H1 (cell line): ENCODE data around the gene TLR9. TPM values are rescaled to one million over a fixed set of nuclear protein-coding genes. Genes with fewer than 3 reads are reported as not detected.

Experiments
- CTCF ChIA-PET: fragments of 300-600 bp; sonication (Branson Sonifier 250); formaldehyde crosslinking; loops from one replicate; lab custom pipeline; 2021; ENCODE audit not compliant: partially characterized antibody; lab: Charles Lee
- POLR2A ChIA-PET: fragments of 300-600 bp; sonication (Branson Sonifier 250); formaldehyde crosslinking; loops from one replicate; lab custom pipeline; 2021; ENCODE audit warnings: inconsistent platforms; ENCODE audit not compliant: partially characterized antibody; lab: Charles Lee
- DNase-seq, 2 experiments: peaks; one replicate each; pipeline versions ENCODE4 v3.0.0 to v3.0.0-alpha.2; 2010 to 2022; ENCODE audit warnings: low spot score in 2 of 2, low read depth in 1 of 2, mixed read lengths in 1 of 2
- FAIRE-seq: peaks from 2 replicates; lab custom pipeline; 2011; peaks lifted over from hg19 to GRCh38; lab: Jason Lieb, UNC
- H2AFZ ChIP-seq: 2 replicates; pipeline ENCODE4 v1.8.1; 2012; ENCODE audit warnings: low read length, inconsistent platforms
- H2AK5ac ChIP-seq: 2 replicates; pipeline ENCODE4 v1.6.1; 2013; ENCODE audit warnings: low read depth, low read length
- H2BK120ac ChIP-seq: replicated peaks from 2 replicates; pipeline ENCODE3; 2013; ENCODE audit warnings: low read depth, low read length, inconsistent platforms
- H2BK12ac ChIP-seq: 2 replicates; pipeline ENCODE4 v1.6.1; 2013; ENCODE audit warnings: low read depth, low read length
- H2BK15ac ChIP-seq: 2 replicates; pipeline ENCODE4 v1.6.1; 2013; ENCODE audit warnings: low read length
- H2BK20ac ChIP-seq: 2 replicates; pipeline ENCODE4 v1.6.1; 2013; ENCODE audit warnings: low read length
- H2BK5ac ChIP-seq: 2 replicates; pipeline ENCODE4 v1.6.1; 2013; ENCODE audit warnings: low read depth, low read length
- H3K14ac ChIP-seq: 2 replicates; pipeline ENCODE4 v1.6.1; 2013; ENCODE audit warnings: inconsistent platforms; ENCODE audit not compliant: insufficient read length
- H3K18ac ChIP-seq: 2 replicates; pipeline ENCODE4 v1.6.1; 2013; ENCODE audit warnings: low read length; ENCODE audit errors: extremely low read depth
- H3K23ac ChIP-seq: 2 replicates; pipeline ENCODE4 v1.6.1; 2013; ENCODE audit warnings: inconsistent platforms; ENCODE audit not compliant: insufficient read length
- H3K23me2 ChIP-seq: 2 replicates; pipeline ENCODE4 v1.6.1; 2013; ENCODE audit warnings: low read depth, low read length
- H3K27ac ChIP-seq: 2 replicates; pipeline ENCODE4 v1.6.1; 2011; ENCODE audit warnings: low read depth, low read length, inconsistent platforms
- H3K27me3 ChIP-seq, 4 experiments: replicated peaks in 1 of 4; 1 replicate in 1 of 4; 2 replicates in 3 of 4; pipeline versions ENCODE4 v1.6.1 to v1.8.1; 2011 to 2013; ENCODE audit warnings: low read length in 3 of 4, mild to moderate bottlenecking in 3 of 4, inconsistent platforms in 2 of 4, mixed read lengths in 2 of 4, moderate library complexity in 1 of 4; ENCODE audit not compliant: control insufficient read depth in 3 of 4, insufficient read depth in 3 of 4; ENCODE audit errors: extremely low read depth in 1 of 4
- H3K36me3 ChIP-seq, 4 experiments: 2 replicates each; pipeline versions ENCODE4 v1.6.1 to v1.8.1; 2011 to 2013; ENCODE audit warnings: mild to moderate bottlenecking in 4 of 4, low read length in 3 of 4, moderate library complexity in 2 of 4, control low read depth in 1 of 4, inconsistent platforms in 1 of 4; ENCODE audit not compliant: insufficient read depth in 4 of 4, control insufficient read depth in 2 of 4
- H3K4ac ChIP-seq: replicated peaks from 2 replicates; pipeline ENCODE3; 2013; ENCODE audit warnings: low read length, low read depth, mixed read lengths, inconsistent platforms; ENCODE audit not compliant: insufficient read length
- H3K4me1 ChIP-seq, 4 experiments: replicated peaks in 1 of 4; 1 replicate in 1 of 4; 2 replicates in 3 of 4; pipeline versions ENCODE4 v1.6.1 to v1.8.1; 2011 to 2013; ENCODE audit warnings: low read length in 3 of 4, inconsistent platforms in 2 of 4, mixed read lengths in 1 of 4; ENCODE audit not compliant: insufficient read depth in 4 of 4, control insufficient read depth in 3 of 4
- H3K4me2 ChIP-seq, 2 experiments: 2 replicates each; pipeline versions ENCODE4 v1.6.1 to v1.8.1; 2011 to 2013; ENCODE audit warnings: low read depth in 2 of 2, low read length in 2 of 2, control low read depth in 1 of 2, inconsistent platforms in 1 of 2, mild to moderate bottlenecking in 1 of 2; ENCODE audit not compliant: insufficient read depth in 1 of 2
- H3K4me3 ChIP-seq, 4 experiments: fragments of 200-600, 300-600 bp in 1 of 4; sonication (generic), shearing (Covaris generic), sonication (Bioruptor Twin) in 1 of 4; 2 replicates each; pipeline versions ENCODE4 v1.5.1 to v1.8.1; 2011 to 2016; ENCODE audit warnings: low read length in 4 of 4, low read depth in 3 of 4, control low read depth in 2 of 4, inconsistent platforms in 2 of 4, mild to moderate bottlenecking in 2 of 4, mixed read lengths in 1 of 4, moderate library complexity in 1 of 4; ENCODE audit not compliant: insufficient read depth in 2 of 4; ENCODE audit errors: extremely low read depth in 1 of 4
- H3K56ac ChIP-seq: replicated peaks from 2 replicates; pipeline ENCODE3; 2013; ENCODE audit warnings: low read depth, mild to moderate bottlenecking, mixed read lengths, low read length, inconsistent platforms; ENCODE audit not compliant: insufficient read length
- H3K79me1 ChIP-seq: 2 replicates; pipeline ENCODE4 v1.6.1; 2013; ENCODE audit warnings: low read depth, low read length, control low read depth
- H3K79me2 ChIP-seq, 2 experiments: 2 replicates each; pipeline versions ENCODE4 v1.6.1 to v1.8.1; 2012 to 2013; ENCODE audit warnings: low read length in 2 of 2, mild to moderate bottlenecking in 2 of 2, inconsistent platforms in 1 of 2; ENCODE audit not compliant: insufficient read depth in 2 of 2, control insufficient read depth in 1 of 2
- H3K9ac ChIP-seq, 4 experiments: replicated peaks in 1 of 4; 1 replicate in 1 of 4; 2 replicates in 3 of 4; pipeline versions ENCODE4 v1.6.1 to v1.8.1; 2011 to 2013; ENCODE audit warnings: low read depth in 3 of 4, low read length in 3 of 4, control low read depth in 2 of 4, mild to moderate bottlenecking in 2 of 4, moderate library complexity in 2 of 4, inconsistent platforms in 1 of 4; ENCODE audit errors: extremely low read depth in 1 of 4
- H3K9me3 ChIP-seq, 2 experiments: 2 replicates each; pipeline versions ENCODE4 v1.6.1 to v1.8.1; 2012 to 2013; ENCODE audit warnings: mild to moderate bottlenecking in 2 of 2, moderate library complexity in 2 of 2, control low read depth in 1 of 2, inconsistent platforms in 1 of 2, low read depth in 1 of 2, low read length in 1 of 2, mixed read lengths in 1 of 2; ENCODE audit not compliant: insufficient read depth in 2 of 2
- H4K20me1 ChIP-seq, 2 experiments: replicated peaks in 1 of 2; 2 replicates each; pipeline versions ENCODE3 to v1.8.1; 2011 to 2013; ENCODE audit warnings: inconsistent platforms in 2 of 2, low read length in 2 of 2, mild to moderate bottlenecking in 1 of 2; ENCODE audit not compliant: insufficient read depth in 2 of 2, control insufficient read depth in 1 of 2
- H4K5ac ChIP-seq: 2 replicates; pipeline ENCODE4 v1.6.1; 2013; ENCODE audit warnings: low read length, low read depth, mixed read lengths, inconsistent platforms; ENCODE audit not compliant: insufficient read length
- H4K8ac ChIP-seq: 2 replicates; pipeline ENCODE4 v1.8.0; 2013; ENCODE audit warnings: mild to moderate bottlenecking, moderate library complexity, low read length, inconsistent platforms; ENCODE audit not compliant: insufficient read depth; ENCODE audit errors: extremely low read depth
- H4K91ac ChIP-seq: replicated peaks from 2 replicates; pipeline ENCODE3; 2013; ENCODE audit warnings: low read length, mixed read lengths, inconsistent platforms; ENCODE audit not compliant: insufficient read length
- CBX5 ChIP-seq: fragments of 300-800, 300-1000 bp; sonication (generic); IDR thresholded peaks from 2 replicates; pipeline ENCODE4 v1.7.1; 2016; ENCODE audit warnings: antibody characterized with exemption, low read length, low read depth
- CTBP2 ChIP-seq: IDR thresholded peaks from 2 replicates; pipeline ENCODE4 v1.7.0; 2011; ENCODE audit warnings: borderline replicate concordance, mild to moderate bottlenecking, moderate library complexity, mixed read lengths, low read length; ENCODE audit not compliant: insufficient read depth, insufficient read length
- HDAC2 ChIP-seq, 2 experiments: fragments of 300-600 bp in 1 of 2; sonication (generic) in 1 of 2; IDR thresholded peaks; 2 replicates each; pipeline ENCODE4 v1.6.1; 2011 to 2012; ENCODE audit warnings: low read depth in 2 of 2, low read length in 2 of 2, mild to moderate bottlenecking in 2 of 2, moderate library complexity in 2 of 2, borderline replicate concordance in 1 of 2, inconsistent platforms in 1 of 2
- HDAC6 ChIP-seq: IDR thresholded peaks from one replicate; pipeline ENCODE4 v1.7.1; 2012; ENCODE audit warnings: low read depth, mild to moderate bottlenecking, inconsistent platforms, low read length, moderate library complexity
- MAFK ChIP-seq: IDR thresholded peaks from 2 replicates; pipeline ENCODE4 v1.6.1; 2012; ENCODE audit warnings: low read depth, mild to moderate bottlenecking, improper control_type of control experiment, low read length
- POLR2AphosphoS5 ChIP-seq: IDR thresholded peaks from 2 replicates; pipeline ENCODE4 v1.6.1; 2011; ENCODE audit warnings: low read depth, low read length
- SAP30 ChIP-seq: fragments of 300-600 bp; sonication (generic); IDR thresholded peaks from 2 replicates; pipeline ENCODE4 v1.7.1; 2012; ENCODE audit warnings: low read length, moderate library complexity, mild to moderate bottlenecking, inconsistent platforms; ENCODE audit not compliant: insufficient read depth, insufficient replicate concordance
- TAF1 ChIP-seq: IDR thresholded peaks from 2 replicates; pipeline ENCODE4 v1.6.1; 2011; ENCODE audit warnings: mild to moderate bottlenecking, low read depth, low read length
- TCF12 ChIP-seq: IDR thresholded peaks from 2 replicates; pipeline ENCODE4 v1.6.1; 2011; ENCODE audit warnings: low read depth, mild to moderate bottlenecking, low read length
- WGBS, 2 experiments: shearing (Covaris generic) in 1 of 2; methylation state at CpG; one replicate each; pipeline versions ENCODE4 v1.1.6 to v1.1.7; 2013 to 2015; ENCODE audit warnings: low lambda C conversion rate in 2 of 2, mixed read lengths in 2 of 2, inconsistent platforms in 1 of 2, low coverage in 1 of 2, missing lambda C conversion rate in 1 of 2; ENCODE audit not compliant: insufficient replicate concordance in 2 of 2, insufficient coverage in 1 of 2, insufficient read length in 1 of 2; ENCODE audit errors: extremely low coverage in 1 of 2, missing lambda C conversion rate in 1 of 2; 5-methylcytosine and 5-hydroxymethylcytosine counted together
- polyA plus RNA-seq, 7 experiments: library from polyadenylated mRNA; depleted of rRNA in 3 of 7; stranded (reverse) in 5 of 7; unstranded in 2 of 7; fragments of >200 nt in 5 of 7; fragments of 200-250 nt in 2 of 7; gene quantifications; 1 replicate in 5 of 7; 2 replicates in 1 of 7; 4 replicates in 1 of 7; pipeline versions ENCODE4 v1.2.1 to v1.2.3, GENCODE V29; 2011 to 2013; ENCODE audit warnings: missing spikeins in 2 of 7, mixed read lengths in 2 of 7
- total RNA-seq: library from RNA; stranded (reverse); fragmentation: NEBNext Ultra II Directional; extraction: Animal tissue kit (Norgen Biotek cat#: 25700); gene quantifications from 2 replicates; pipeline ENCODE4 v1.2.1, GENCODE V29; 2021
- TF ChIP-seq, protein P1 (sequence below): IDR thresholded peaks from 2 replicates; pipeline ENCODE4 v1.6.1; 2012; ENCODE audit warnings: low read length, inconsistent platforms

The TLR9 gene
- total and polyA plus RNA-seq, 2 of the 8 experiments (the other 6 are each of a cell fraction or from before 2014, with no cell fraction given) = 0.05 TPM; not detected in 1

DNA sequence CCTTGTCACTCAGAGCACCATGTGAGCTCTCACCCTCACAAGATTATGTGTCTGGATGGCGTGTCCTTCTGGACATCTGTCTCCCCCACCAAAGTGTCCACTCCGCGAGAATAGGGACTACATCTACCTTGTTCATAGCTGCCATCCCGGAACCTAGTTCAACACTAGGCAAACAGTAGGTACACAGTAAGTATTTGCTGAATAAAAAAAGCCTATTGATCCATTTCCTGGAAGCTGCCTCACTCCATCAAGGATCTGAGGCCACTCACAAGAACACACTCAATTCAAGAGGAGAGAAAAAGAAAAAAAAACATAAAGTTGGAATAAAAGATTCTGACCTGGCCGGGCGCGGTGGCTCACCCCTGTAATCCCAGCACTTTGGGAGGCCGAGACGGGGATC, 38.7 kb downstream of the TLR9 start:
- H2BK20ac ChIP-seq = no peak overlapping the region
- TF ChIP-seq MAFK = no peak
- no peak for TF ChIP-seq TCF12
- no peak for TF ChIP-seq HDAC2 (IDR thresholded peaks at IDR 0.05; ENCODE audit: borderline replicate concordance in 1 of 2, low read depth in 2 of 2, low read length in 2 of 2)
- no peak for TF ChIP-seq SAP30
- no peak for TF ChIP-seq HDAC6
- TF ChIP-seq TAF1 = no peak
- TF ChIP-seq CBX5 = no peak
- TF ChIP-seq POLR2AphosphoS5 = no peak
- TF ChIP-seq, protein P1, sequence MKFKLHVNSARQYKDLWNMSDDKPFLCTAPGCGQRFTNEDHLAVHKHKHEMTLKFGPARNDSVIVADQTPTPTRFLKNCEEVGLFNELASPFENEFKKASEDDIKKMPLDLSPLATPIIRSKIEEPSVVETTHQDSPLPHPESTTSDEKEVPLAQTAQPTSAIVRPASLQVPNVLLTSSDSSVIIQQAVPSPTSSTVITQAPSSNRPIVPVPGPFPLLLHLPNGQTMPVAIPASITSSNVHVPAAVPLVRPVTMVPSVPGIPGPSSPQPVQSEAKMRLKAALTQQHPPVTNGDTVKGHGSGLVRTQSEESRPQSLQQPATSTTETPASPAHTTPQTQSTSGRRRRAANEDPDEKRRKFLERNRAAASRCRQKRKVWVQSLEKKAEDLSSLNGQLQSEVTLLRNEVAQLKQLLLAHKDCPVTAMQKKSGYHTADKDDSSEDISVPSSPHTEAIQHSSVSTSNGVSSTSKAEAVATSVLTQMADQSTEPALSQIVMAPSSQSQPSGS = no peak
- no peak for TF ChIP-seq CTBP2
- CTCF ChIA-PET = interaction anchor here (0.6 to 2.5 kb wide), 6 partner anchors 10 to 300 kb away, joined by 3 to 10 read pairs (median 5); no protein-coding TSS in a partner anchor

More for the DNA sequence above, 38.7 kb downstream of the TLR9 start:
- H2BK120ac ChIP-seq = no peak overlapping the region
- no peaks in the 10 kb centered on the region for H3K36me3 ChIP-seq
- H2BK5ac ChIP-seq = no peak overlapping the region
- no peak overlapping the region for H2AK5ac ChIP-seq
- no peak overlapping the region for H3K27ac ChIP-seq
- H3K4ac ChIP-seq = no peak overlapping the region
- no peak overlapping the region for H2BK15ac ChIP-seq
- 92% methylated on average over 9 of the region's 9 CpGs; no CpG with 5 or more reads in 1 of the 2 experiments for WGBS, 2 experiments
- H3K79me2 ChIP-seq = no peaks in the 10 kb centered on the region
- H4K91ac ChIP-seq = no peak overlapping the region
- H3K27me3 ChIP-seq = no peaks in the 10 kb centered on the region
- no peak overlapping the region for H4K5ac ChIP-seq
- no peak overlapping the region for H2BK12ac ChIP-seq
- no peak overlapping the region; the same call in 1 of the 2 replicates for H4K8ac ChIP-seq
- no peak overlapping the region for H3K9ac ChIP-seq
- DNase-seq (no peak), FAIRE-seq (no peak)
- H3K56ac ChIP-seq = no peak overlapping the region
- H3K14ac ChIP-seq = no peak overlapping the region
- no peaks in the 10 kb centered on the region for H3K79me1 ChIP-seq
- H3K18ac ChIP-seq = no peak overlapping the region
- no peak overlapping the region for H2AFZ ChIP-seq
- H3K4me3 ChIP-seq = no peak overlapping the region
- H3K23ac ChIP-seq = no peak overlapping the region
- no peaks in the 10 kb centered on the region for H3K9me3 ChIP-seq
- no peak overlapping the region for H3K4me2 ChIP-seq
- no peaks in the 10 kb centered on the region for H4K20me1 ChIP-seq
- H3K23me2 ChIP-seq = no peaks in the 10 kb centered on the region; the same call in 1 of the 2 replicates
- POLR2A ChIA-PET = interaction anchor here (0.7 to 1.2 kb wide), 2 partner anchors 32 to 191 kb away, joined by 3 to 4 read pairs; partner anchors contain the start of genes POC1A and RPL29
- peaks cover 0 to 2% (median 0%) of the 10 kb centered on the region in 4 experiments; a peak in 1 of 7 replicates for H3K4me1 ChIP-seq
